RWPE2 (cell line): ENCODE measurements around the gene RAP1B.

Source experiments
- ATAC-seq: fragments of 200-7000 bp; cut with Tn5 transposase; 3 replicates; pipeline ENCODE4 v1.9.1; 2021; ENCODE audit warnings: low read depth
- DNase-seq: peaks from one replicate; pipeline ENCODE4 v3.0.0-alpha.2; 2020; ENCODE audit warnings: low spot score
- H3K27ac ChIP-seq: fragments of 450-650 bp; 2 replicates; pipeline ENCODE4 v1.5.1; 2017; ENCODE audit warnings: mild to moderate bottlenecking; ENCODE audit not compliant: poor library complexity, severe bottlenecking
- H3K27me3 ChIP-seq: fragments of 250-450 bp; sonication (Bioruptor Pico); 2 replicates; pipeline ENCODE4 v1.5.1; 2021; ENCODE audit warnings: mild to moderate bottlenecking, moderate library complexity; ENCODE audit not compliant: insufficient read depth, poor library complexity, severe bottlenecking
- H3K36me3 ChIP-seq: fragments of 250-450 bp; sonication (Bioruptor Pico); 2 replicates; pipeline ENCODE4 v1.5.1; 2020; ENCODE audit warnings: low read depth, mild to moderate bottlenecking, moderate library complexity
- H3K4me1 ChIP-seq: fragments of 250-450 bp; sonication (Bioruptor Pico); 2 replicates; pipeline ENCODE4 v1.5.1; 2021; ENCODE audit warnings: mild to moderate bottlenecking, moderate library complexity; ENCODE audit not compliant: insufficient read depth, poor library complexity, severe bottlenecking
- H3K4me3 ChIP-seq: fragments of 250-450 bp; sonication (Bioruptor Pico); 2 replicates; pipeline ENCODE4 v1.5.1; 2021; ENCODE audit warnings: mild to moderate bottlenecking, moderate library complexity; ENCODE audit not compliant: severe bottlenecking
- H3K9me3 ChIP-seq: fragments of 250-450 bp; sonication (Bioruptor Pico); 2 replicates; pipeline ENCODE4 v1.5.1; 2021; ENCODE audit warnings: mild to moderate bottlenecking, moderate library complexity; ENCODE audit not compliant: severe bottlenecking
- TF ChIP-seq, protein P1 (sequence below): fragments of 450-650 bp; IDR thresholded peaks from one replicate; pipeline ENCODE4 v1.5.1; 2017; ENCODE audit warnings: mild to moderate bottlenecking, moderate library complexity; ENCODE audit not compliant: poor library complexity, severe bottlenecking

Gene RAP1B

DNA sequence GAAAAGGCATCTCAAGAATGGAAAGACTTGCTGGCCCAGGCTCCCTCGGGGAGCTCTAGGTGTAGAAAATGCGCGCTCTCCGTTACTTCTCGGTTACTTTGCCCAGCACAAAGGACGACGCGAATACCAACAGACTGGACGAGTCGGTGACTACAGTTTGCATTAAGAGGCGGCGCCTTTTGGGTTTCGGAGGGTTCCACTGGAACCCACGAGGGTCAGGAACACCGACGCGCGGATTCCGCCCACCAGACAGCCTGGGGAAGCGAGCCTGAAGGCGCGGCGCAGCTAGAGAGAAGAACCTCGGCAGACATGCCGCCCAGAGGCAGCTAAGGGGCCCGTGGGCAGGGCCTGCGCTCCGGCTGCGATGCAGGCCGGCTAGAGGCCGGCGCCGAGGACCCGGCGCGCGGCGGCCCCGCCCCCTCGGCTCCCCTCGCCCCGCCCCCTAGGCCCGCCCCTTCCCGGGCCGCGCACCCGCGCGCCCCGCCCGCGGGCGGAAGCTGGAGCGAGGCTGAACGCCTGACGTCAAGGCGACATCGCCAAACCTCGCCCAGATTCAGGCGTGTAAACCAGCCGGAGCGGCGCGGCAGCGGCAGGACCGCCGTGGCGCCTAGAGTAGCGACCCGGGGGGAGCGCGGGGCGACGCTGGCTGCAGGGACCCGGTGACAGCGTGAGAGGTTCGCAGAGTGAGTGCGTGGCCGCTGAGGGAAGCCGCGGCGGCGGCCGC, at the start of gene RAP1B:
TSS of gene RAP1B (plus strand) at position 530 of the 724 bp plus-strand sequence. CDS start 37,826 bp downstream, outside the sequence.
- ATAC-seq (peak; percentile 86), DNase-seq (peak; percentile 79)
- peaks cover 21% of the 10 kb centered on the region for H3K36me3 ChIP-seq
- no peaks in the 10 kb centered on the region for H3K9me3 ChIP-seq
- H3K4me3 ChIP-seq, result peak within 1 kb of the TSS; percentile 94
- H3K27ac ChIP-seq, result peak within 1 kb of the TSS; percentile 75
- H3K4me1 ChIP-seq, result peaks cover 26% of the 10 kb centered on the region
- no peaks in the 10 kb centered on the region for H3K27me3 ChIP-seq
- TF ChIP-seq, protein P1, sequence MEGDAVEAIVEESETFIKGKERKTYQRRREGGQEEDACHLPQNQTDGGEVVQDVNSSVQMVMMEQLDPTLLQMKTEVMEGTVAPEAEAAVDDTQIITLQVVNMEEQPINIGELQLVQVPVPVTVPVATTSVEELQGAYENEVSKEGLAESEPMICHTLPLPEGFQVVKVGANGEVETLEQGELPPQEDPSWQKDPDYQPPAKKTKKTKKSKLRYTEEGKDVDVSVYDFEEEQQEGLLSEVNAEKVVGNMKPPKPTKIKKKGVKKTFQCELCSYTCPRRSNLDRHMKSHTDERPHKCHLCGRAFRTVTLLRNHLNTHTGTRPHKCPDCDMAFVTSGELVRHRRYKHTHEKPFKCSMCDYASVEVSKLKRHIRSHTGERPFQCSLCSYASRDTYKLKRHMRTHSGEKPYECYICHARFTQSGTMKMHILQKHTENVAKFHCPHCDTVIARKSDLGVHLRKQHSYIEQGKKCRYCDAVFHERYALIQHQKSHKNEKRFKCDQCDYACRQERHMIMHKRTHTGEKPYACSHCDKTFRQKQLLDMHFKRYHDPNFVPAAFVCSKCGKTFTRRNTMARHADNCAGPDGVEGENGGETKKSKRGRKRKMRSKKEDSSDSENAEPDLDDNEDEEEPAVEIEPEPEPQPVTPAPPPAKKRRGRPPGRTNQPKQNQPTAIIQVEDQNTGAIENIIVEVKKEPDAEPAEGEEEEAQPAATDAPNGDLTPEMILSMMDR, result no peak

DNA sequence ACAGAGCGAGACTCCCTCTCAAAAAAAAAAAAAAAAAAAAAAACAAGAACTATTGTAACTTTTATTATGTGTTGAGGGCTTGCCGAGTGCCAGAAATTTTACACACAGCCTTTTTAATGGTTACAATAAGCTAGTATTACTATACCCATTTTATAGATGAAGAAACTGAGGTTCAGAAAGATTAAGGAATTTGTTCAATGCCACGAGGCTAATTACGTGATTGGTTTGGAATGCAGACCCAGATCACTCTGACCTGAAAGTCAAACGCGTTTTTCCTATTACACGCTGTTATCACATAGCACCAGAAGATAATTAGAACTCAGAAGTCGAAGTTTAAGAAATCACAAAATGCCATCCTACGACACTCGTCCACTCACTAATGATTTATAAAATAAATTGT, 48.9 kb upstream of the RAP1B start:
- TF ChIP-seq, protein P1, result no peak
- Histone ChIP-seq H3K9me3 (no peaks in the 10 kb centered on the region), H3K4me3 (no peak overlapping the region), H3K27me3 (no peaks in the 10 kb centered on the region), H3K4me1 (peaks cover 31% of the 10 kb centered on the region), H3K36me3 (no peaks in the 10 kb centered on the region), H3K27ac (no peak overlapping the region)
- DNase-seq (no peak), ATAC-seq (no peak)

DNA sequence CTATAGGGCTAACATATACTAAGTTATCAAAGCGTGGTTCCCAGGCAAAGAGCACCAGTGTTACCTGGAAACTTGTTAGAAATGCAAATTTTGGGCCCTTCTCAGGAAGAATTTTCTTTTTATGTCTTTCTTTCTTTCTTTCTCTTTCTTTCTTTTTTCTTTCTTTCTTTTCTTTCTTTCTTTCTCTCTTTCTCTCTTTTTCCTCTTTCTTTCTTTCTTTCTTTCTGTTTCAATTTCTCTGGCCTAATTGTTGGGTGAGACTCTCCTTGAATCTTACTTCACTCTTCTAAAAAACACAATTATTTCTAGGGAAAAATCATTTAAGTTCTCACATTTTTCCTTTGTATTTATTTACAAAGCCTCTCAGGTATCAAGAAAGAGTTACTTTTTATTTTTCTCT, 46.5 kb upstream of the RAP1B start:
- H3K27ac ChIP-seq, result no peak overlapping the region

DNA sequence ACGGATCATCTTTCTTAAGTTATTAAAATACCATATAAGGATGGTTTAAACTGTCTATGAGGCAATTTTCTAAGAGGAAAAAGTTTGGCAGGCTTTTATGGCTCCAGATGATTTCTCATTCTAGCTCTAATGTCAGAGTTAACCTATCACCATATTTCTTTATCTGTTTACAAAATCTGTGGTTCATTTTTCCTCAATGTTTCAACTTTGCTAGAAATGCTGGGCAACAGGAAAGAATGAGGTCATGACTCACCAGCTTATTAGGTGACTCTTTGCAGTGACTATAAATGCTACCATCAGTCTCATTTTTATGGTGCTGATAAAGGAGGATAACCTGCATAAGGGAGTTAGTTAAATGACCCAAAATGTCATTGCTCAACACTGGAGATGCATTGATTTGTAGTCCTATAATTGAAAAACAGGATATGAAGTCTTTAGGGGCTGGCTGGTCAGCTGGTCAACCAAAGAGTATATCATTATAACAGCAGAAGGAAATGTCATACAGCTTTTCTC, 45.3 kb upstream of the RAP1B start:
- Histone ChIP-seq H3K4me3 (no peak overlapping the region), H3K4me1 (peaks cover 13% of the 10 kb centered on the region), H3K9me3 (no peaks in the 10 kb centered on the region), H3K27ac (no peak overlapping the region), H3K27me3 (no peaks in the 10 kb centered on the region), H3K36me3 (no peaks in the 10 kb centered on the region)
- DNase-seq (no peak), ATAC-seq (peak; percentile 75)
- TF ChIP-seq, protein P1, result no peak

More for the DNA sequence above, 46.5 kb upstream of the RAP1B start:
- ATAC-seq (no peak), DNase-seq (no peak)
- Histone ChIP-seq H3K9me3 (no peaks in the 10 kb centered on the region), H3K27me3 (no peaks in the 10 kb centered on the region), H3K36me3 (no peaks in the 10 kb centered on the region), H3K4me1 (peaks cover 13% of the 10 kb centered on the region), H3K4me3 (no peak overlapping the region)
- TF ChIP-seq, protein P1, result no peak
